H1 (cell line): ENCODE measurements around the gene TPO. TPM values are rescaled to one million over a fixed set of nuclear protein-coding genes. Genes with fewer than 3 reads are reported as not detected.

Experiments used
- CTCF ChIA-PET: fragments of 300-600 bp; sonication (Branson Sonifier 250); formaldehyde crosslinking; loops from one replicate; lab custom pipeline; 2021; ENCODE audit not compliant: partially characterized antibody; lab: Charles Lee
- POLR2A ChIA-PET: fragments of 300-600 bp; sonication (Branson Sonifier 250); formaldehyde crosslinking; loops from one replicate; lab custom pipeline; 2021; ENCODE audit warnings: inconsistent platforms; ENCODE audit not compliant: partially characterized antibody; lab: Charles Lee
- DNase-seq, 2 experiments: peaks; one replicate each; pipeline versions ENCODE4 v3.0.0 to v3.0.0-alpha.2; 2010 to 2022; ENCODE audit warnings: low spot score in 2 of 2, low read depth in 1 of 2, mixed read lengths in 1 of 2
- FAIRE-seq: peaks from 2 replicates; lab custom pipeline; 2011; peaks lifted over from hg19 to GRCh38; lab: Jason Lieb, UNC
- H2AFZ ChIP-seq: 2 replicates; pipeline ENCODE4 v1.8.1; 2012; ENCODE audit warnings: low read length, inconsistent platforms
- H2AK5ac ChIP-seq: 2 replicates; pipeline ENCODE4 v1.6.1; 2013; ENCODE audit warnings: low read depth, low read length
- H2BK120ac ChIP-seq: replicated peaks from 2 replicates; pipeline ENCODE3; 2013; ENCODE audit warnings: low read depth, low read length, inconsistent platforms
- H2BK12ac ChIP-seq: 2 replicates; pipeline ENCODE4 v1.6.1; 2013; ENCODE audit warnings: low read depth, low read length
- H2BK15ac ChIP-seq: 2 replicates; pipeline ENCODE4 v1.6.1; 2013; ENCODE audit warnings: low read length
- H2BK20ac ChIP-seq: 2 replicates; pipeline ENCODE4 v1.6.1; 2013; ENCODE audit warnings: low read length
- H2BK5ac ChIP-seq: 2 replicates; pipeline ENCODE4 v1.6.1; 2013; ENCODE audit warnings: low read depth, low read length
- H3K14ac ChIP-seq: 2 replicates; pipeline ENCODE4 v1.6.1; 2013; ENCODE audit warnings: inconsistent platforms; ENCODE audit not compliant: insufficient read length
- H3K18ac ChIP-seq: 2 replicates; pipeline ENCODE4 v1.6.1; 2013; ENCODE audit warnings: low read length; ENCODE audit errors: extremely low read depth
- H3K23ac ChIP-seq: 2 replicates; pipeline ENCODE4 v1.6.1; 2013; ENCODE audit warnings: inconsistent platforms; ENCODE audit not compliant: insufficient read length
- H3K23me2 ChIP-seq: 2 replicates; pipeline ENCODE4 v1.6.1; 2013; ENCODE audit warnings: low read depth, low read length
- H3K27ac ChIP-seq: 2 replicates; pipeline ENCODE4 v1.6.1; 2011; ENCODE audit warnings: low read depth, low read length, inconsistent platforms
- H3K27me3 ChIP-seq, 4 experiments: replicated peaks in 1 of 4; 1 replicate in 1 of 4; 2 replicates in 3 of 4; pipeline versions ENCODE4 v1.6.1 to v1.8.1; 2011 to 2013; ENCODE audit warnings: low read length in 3 of 4, mild to moderate bottlenecking in 3 of 4, inconsistent platforms in 2 of 4, mixed read lengths in 2 of 4, moderate library complexity in 1 of 4; ENCODE audit not compliant: control insufficient read depth in 3 of 4, insufficient read depth in 3 of 4; ENCODE audit errors: extremely low read depth in 1 of 4
- H3K36me3 ChIP-seq, 4 experiments: 2 replicates each; pipeline versions ENCODE4 v1.6.1 to v1.8.1; 2011 to 2013; ENCODE audit warnings: mild to moderate bottlenecking in 4 of 4, low read length in 3 of 4, moderate library complexity in 2 of 4, control low read depth in 1 of 4, inconsistent platforms in 1 of 4; ENCODE audit not compliant: insufficient read depth in 4 of 4, control insufficient read depth in 2 of 4
- H3K4ac ChIP-seq: replicated peaks from 2 replicates; pipeline ENCODE3; 2013; ENCODE audit warnings: low read length, low read depth, mixed read lengths, inconsistent platforms; ENCODE audit not compliant: insufficient read length
- H3K4me1 ChIP-seq, 4 experiments: replicated peaks in 1 of 4; 1 replicate in 1 of 4; 2 replicates in 3 of 4; pipeline versions ENCODE4 v1.6.1 to v1.8.1; 2011 to 2013; ENCODE audit warnings: low read length in 3 of 4, inconsistent platforms in 2 of 4, mixed read lengths in 1 of 4; ENCODE audit not compliant: insufficient read depth in 4 of 4, control insufficient read depth in 3 of 4
- H3K4me2 ChIP-seq, 2 experiments: 2 replicates each; pipeline versions ENCODE4 v1.6.1 to v1.8.1; 2011 to 2013; ENCODE audit warnings: low read depth in 2 of 2, low read length in 2 of 2, control low read depth in 1 of 2, inconsistent platforms in 1 of 2, mild to moderate bottlenecking in 1 of 2; ENCODE audit not compliant: insufficient read depth in 1 of 2
- H3K4me3 ChIP-seq, 4 experiments: fragments of 200-600, 300-600 bp in 1 of 4; sonication (generic), shearing (Covaris generic), sonication (Bioruptor Twin) in 1 of 4; 2 replicates each; pipeline versions ENCODE4 v1.5.1 to v1.8.1; 2011 to 2016; ENCODE audit warnings: low read length in 4 of 4, low read depth in 3 of 4, control low read depth in 2 of 4, inconsistent platforms in 2 of 4, mild to moderate bottlenecking in 2 of 4, mixed read lengths in 1 of 4, moderate library complexity in 1 of 4; ENCODE audit not compliant: insufficient read depth in 2 of 4; ENCODE audit errors: extremely low read depth in 1 of 4
- H3K56ac ChIP-seq: replicated peaks from 2 replicates; pipeline ENCODE3; 2013; ENCODE audit warnings: low read depth, mild to moderate bottlenecking, mixed read lengths, low read length, inconsistent platforms; ENCODE audit not compliant: insufficient read length
- H3K79me1 ChIP-seq: 2 replicates; pipeline ENCODE4 v1.6.1; 2013; ENCODE audit warnings: low read depth, low read length, control low read depth
- H3K79me2 ChIP-seq, 2 experiments: 2 replicates each; pipeline versions ENCODE4 v1.6.1 to v1.8.1; 2012 to 2013; ENCODE audit warnings: low read length in 2 of 2, mild to moderate bottlenecking in 2 of 2, inconsistent platforms in 1 of 2; ENCODE audit not compliant: insufficient read depth in 2 of 2, control insufficient read depth in 1 of 2
- H3K9ac ChIP-seq, 4 experiments: replicated peaks in 1 of 4; 1 replicate in 1 of 4; 2 replicates in 3 of 4; pipeline versions ENCODE4 v1.6.1 to v1.8.1; 2011 to 2013; ENCODE audit warnings: low read depth in 3 of 4, low read length in 3 of 4, control low read depth in 2 of 4, mild to moderate bottlenecking in 2 of 4, moderate library complexity in 2 of 4, inconsistent platforms in 1 of 4; ENCODE audit errors: extremely low read depth in 1 of 4
- H3K9me3 ChIP-seq, 2 experiments: 2 replicates each; pipeline versions ENCODE4 v1.6.1 to v1.8.1; 2012 to 2013; ENCODE audit warnings: mild to moderate bottlenecking in 2 of 2, moderate library complexity in 2 of 2, control low read depth in 1 of 2, inconsistent platforms in 1 of 2, low read depth in 1 of 2, low read length in 1 of 2, mixed read lengths in 1 of 2; ENCODE audit not compliant: insufficient read depth in 2 of 2
- H4K20me1 ChIP-seq, 2 experiments: replicated peaks in 1 of 2; 2 replicates each; pipeline versions ENCODE3 to v1.8.1; 2011 to 2013; ENCODE audit warnings: inconsistent platforms in 2 of 2, low read length in 2 of 2, mild to moderate bottlenecking in 1 of 2; ENCODE audit not compliant: insufficient read depth in 2 of 2, control insufficient read depth in 1 of 2
- H4K5ac ChIP-seq: 2 replicates; pipeline ENCODE4 v1.6.1; 2013; ENCODE audit warnings: low read length, low read depth, mixed read lengths, inconsistent platforms; ENCODE audit not compliant: insufficient read length
- H4K8ac ChIP-seq: 2 replicates; pipeline ENCODE4 v1.8.0; 2013; ENCODE audit warnings: mild to moderate bottlenecking, moderate library complexity, low read length, inconsistent platforms; ENCODE audit not compliant: insufficient read depth; ENCODE audit errors: extremely low read depth
- H4K91ac ChIP-seq: replicated peaks from 2 replicates; pipeline ENCODE3; 2013; ENCODE audit warnings: low read length, mixed read lengths, inconsistent platforms; ENCODE audit not compliant: insufficient read length
- BCL11A ChIP-seq, 2 experiments: IDR thresholded peaks; one replicate each; pipeline ENCODE4 v1.6.1; 2011; ENCODE audit warnings: low read depth in 2 of 2, low read length in 2 of 2, mild to moderate bottlenecking in 2 of 2
- CEBPB ChIP-seq: IDR thresholded peaks from 2 replicates; pipeline ENCODE4 v1.6.1; 2012; ENCODE audit warnings: low read depth, low read length
- EP300 ChIP-seq, 2 experiments: IDR thresholded peaks; 1 replicate in 1 of 2; 2 replicates in 1 of 2; pipeline ENCODE4 v1.6.1; 2011 to 2012; ENCODE audit warnings: low read depth in 2 of 2, low read length in 2 of 2, mild to moderate bottlenecking in 2 of 2, borderline replicate concordance in 1 of 2, inconsistent platforms in 1 of 2, moderate library complexity in 1 of 2
- HDAC2 ChIP-seq, 2 experiments: fragments of 300-600 bp in 1 of 2; sonication (generic) in 1 of 2; IDR thresholded peaks; 2 replicates each; pipeline ENCODE4 v1.6.1; 2011 to 2012; ENCODE audit warnings: low read depth in 2 of 2, low read length in 2 of 2, mild to moderate bottlenecking in 2 of 2, moderate library complexity in 2 of 2, borderline replicate concordance in 1 of 2, inconsistent platforms in 1 of 2
- MAX ChIP-seq: IDR thresholded peaks from 2 replicates; pipeline ENCODE4 v1.6.1; 2012; ENCODE audit warnings: inconsistent platforms
- PHF8 ChIP-seq: fragments of 200-600 bp; sonication (generic); conservative IDR thresholded peaks from 2 replicates; pipeline ENCODE4 v1.7.1; 2012; ENCODE audit warnings: low read depth, mild to moderate bottlenecking, inconsistent platforms, low read length, moderate library complexity
- RBBP5 ChIP-seq: IDR thresholded peaks from 2 replicates; pipeline ENCODE4 v1.7.1; 2012; ENCODE audit warnings: low read depth, mild to moderate bottlenecking, inconsistent platforms, low read length, moderate library complexity, borderline replicate concordance
- WGBS, 2 experiments: shearing (Covaris generic) in 1 of 2; methylation state at CpG; one replicate each; pipeline versions ENCODE4 v1.1.6 to v1.1.7; 2013 to 2015; ENCODE audit warnings: low lambda C conversion rate in 2 of 2, mixed read lengths in 2 of 2, inconsistent platforms in 1 of 2, low coverage in 1 of 2, missing lambda C conversion rate in 1 of 2; ENCODE audit not compliant: insufficient replicate concordance in 2 of 2, insufficient coverage in 1 of 2, insufficient read length in 1 of 2; ENCODE audit errors: extremely low coverage in 1 of 2, missing lambda C conversion rate in 1 of 2; 5-methylcytosine and 5-hydroxymethylcytosine counted together
- polyA plus RNA-seq, 7 experiments: library from polyadenylated mRNA; depleted of rRNA in 3 of 7; stranded (reverse) in 5 of 7; unstranded in 2 of 7; fragments of >200 nt in 5 of 7; fragments of 200-250 nt in 2 of 7; gene quantifications; 1 replicate in 5 of 7; 2 replicates in 1 of 7; 4 replicates in 1 of 7; pipeline versions ENCODE4 v1.2.1 to v1.2.3, GENCODE V29; 2011 to 2013; ENCODE audit warnings: missing spikeins in 2 of 7, mixed read lengths in 2 of 7
- total RNA-seq: library from RNA; stranded (reverse); fragmentation: NEBNext Ultra II Directional; extraction: Animal tissue kit (Norgen Biotek cat#: 25700); gene quantifications from 2 replicates; pipeline ENCODE4 v1.2.1, GENCODE V29; 2021

The TPO gene
- total and polyA plus RNA-seq, 2 of the 8 experiments (the other 6 are each of a cell fraction or from before 2014, with no cell fraction given): not detected

GRCh38 chr2:1499033-1499795, 86.0 kb downstream of the TPO start:
- H4K5ac ChIP-seq: no peak overlapping the region
- DNase-seq (no peak), FAIRE-seq (no peak)
- no peak overlapping the region for H3K4me2 ChIP-seq
- no peak overlapping the region for H3K9ac ChIP-seq
- CTCF ChIA-PET: interaction anchor here (1.3 to 1.4 kb wide), 2 partner anchors 52 to 359 kb away, joined by 4 read pairs; no protein-coding TSS in a partner anchor
- H2BK12ac ChIP-seq: no peak overlapping the region
- no peak overlapping the region for H2BK20ac ChIP-seq
- no peaks in the 10 kb centered on the region for H3K36me3 ChIP-seq
- H3K4ac ChIP-seq: no peak overlapping the region
- 93% methylated on average over 13 of the region's 13 CpGs; no CpG with 5 or more reads in 1 of the 2 experiments for WGBS, 2 experiments
- H2BK15ac ChIP-seq: no peak overlapping the region
- no peak overlapping the region for H2BK120ac ChIP-seq
- no peak overlapping the region for H3K27ac ChIP-seq
- H3K56ac ChIP-seq: no peak overlapping the region
- no peak overlapping the region for H3K18ac ChIP-seq
- no peaks in the 10 kb centered on the region for H3K4me1 ChIP-seq
- no peak overlapping the region for H2AFZ ChIP-seq
- no peak overlapping the region for H2AK5ac ChIP-seq
- no peaks in the 10 kb centered on the region for H3K79me2 ChIP-seq
- H2BK5ac ChIP-seq: no peak overlapping the region
- no peaks in the 10 kb centered on the region for H4K20me1 ChIP-seq
- no peak overlapping the region for H3K14ac ChIP-seq
- H3K23ac ChIP-seq: no peak overlapping the region
- H4K91ac ChIP-seq: no peak overlapping the region
- POLR2A ChIA-PET: no interaction called here
- H3K9me3 ChIP-seq: no peaks in the 10 kb centered on the region
- no peak overlapping the region for H4K8ac ChIP-seq
- H3K23me2 ChIP-seq: no peaks in the 10 kb centered on the region
- H3K79me1 ChIP-seq: no peaks in the 10 kb centered on the region
- H3K27me3 ChIP-seq: no peaks in the 10 kb centered on the region
- no peak overlapping the region for H3K4me3 ChIP-seq
- TF ChIP-seq PHF8: no peak
- no peak for TF ChIP-seq BCL11A (IDR thresholded peaks at IDR 0.05; ENCODE audit: low read depth in 2 of 2, low read length in 2 of 2)
- TF ChIP-seq EP300 (IDR thresholded peaks at IDR 0.05; ENCODE audit: borderline replicate concordance in 1 of 2, low read depth in 2 of 2, low read length in 2 of 2): no peak
- no peak for TF ChIP-seq HDAC2 (IDR thresholded peaks at IDR 0.05; ENCODE audit: borderline replicate concordance in 1 of 2, low read depth in 2 of 2, low read length in 2 of 2)
- no peak for TF ChIP-seq CEBPB
- TF ChIP-seq MAX: no peak
- TF ChIP-seq RBBP5: no peak
